ENCODE data around the gene UNKL.
"Not testable (repeated sequence)": the region's sequence is repeated elsewhere in the genome, so short reads cannot be mapped to it uniquely, and the experiment has no call there.

UNKL gene

GRCh38 chr16:1330260-1330914, 84.1 kb downstream of the UNKL start:
- Histone ChIP-seq H3K27me3 (ENCODE audit: insufficient read depth, insufficient read length) (peaks cover 36% of the 10 kb centered on the region), H3K4me3 (ENCODE audit: insufficient read length, low read depth) (no peak overlapping the region), H3K36me3 (ENCODE audit: insufficient read depth, insufficient read length, low read length) (peaks cover 5% of the 10 kb centered on the region), H3K4me1 (ENCODE audit: insufficient read depth, insufficient read length) (peaks cover 21% of the 10 kb centered on the region), H3K9me3 (ENCODE audit: insufficient read depth, low read length) (peaks cover 9% of the 10 kb centered on the region; the same call in 1 of the 2 replicates), H3K9ac (ENCODE audit: insufficient read length, low read depth) (no peak overlapping the region)
- DNase-seq (ENCODE audit: low read depth, low spot score): no peak
- TF ChIP-seq SUZ12 (IDR thresholded peaks at IDR 0.05; ENCODE audit: extremely low read depth, insufficient read depth, insufficient read length): no peak
- TF ChIP-seq ZNF274 (IDR thresholded peaks at IDR 0.05; ENCODE audit: low read depth, low read length): no peak
- no peak for TF ChIP-seq YY1 (IDR thresholded peaks at IDR 0.05; ENCODE audit: insufficient read depth, insufficient read length)

GRCh38 chr16:1328961-1329360, 85.5 kb downstream of the UNKL start:
- peaks cover 19% of the 10 kb centered on the region for H3K36me3 ChIP-seq (ENCODE audit: insufficient read depth, insufficient read length, low read length)
- H3K4me3 ChIP-seq (ENCODE audit: insufficient read length, low read depth); DNase-seq (ENCODE audit: low read depth, low spot score); H3K9me3 ChIP-seq (ENCODE audit: insufficient read depth, low read length); H3K9ac ChIP-seq (ENCODE audit: insufficient read length, low read depth): not testable (repeated sequence)
- H3K4me1 ChIP-seq (ENCODE audit: insufficient read depth, insufficient read length): peaks cover 17% of the 10 kb centered on the region
- peaks cover 21% of the 10 kb centered on the region for H3K27me3 ChIP-seq (ENCODE audit: insufficient read depth, insufficient read length)

- Histone ChIP-seq H3K36me3 (ENCODE audit: insufficient read depth, insufficient read length, low read length) (peaks cover 28% of the 10 kb centered on the region), H3K27me3 (ENCODE audit: insufficient read depth, insufficient read length) (peaks cover 14% of the 10 kb centered on the region), H3K4me1 (ENCODE audit: insufficient read depth, insufficient read length) (peaks cover 19% of the 10 kb centered on the region)
- H3K9me3 ChIP-seq (ENCODE audit: insufficient read depth, low read length); H3K4me3 ChIP-seq (ENCODE audit: insufficient read length, low read depth); H3K9ac ChIP-seq (ENCODE audit: insufficient read length, low read depth); DNase-seq (ENCODE audit: low read depth, low spot score): not testable (repeated sequence)
Observed at GRCh38 chr16:1328136-1328535, 86.4 kb downstream of the UNKL start.

- no peak for DNase-seq (ENCODE audit: low read depth, low spot score)
- no peak for TF ChIP-seq YY1 (IDR thresholded peaks at IDR 0.05; ENCODE audit: insufficient read depth, insufficient read length)
- no peak for TF ChIP-seq SUZ12 (IDR thresholded peaks at IDR 0.05; ENCODE audit: extremely low read depth, insufficient read depth, insufficient read length)
- TF ChIP-seq ZNF274 (IDR thresholded peaks at IDR 0.05; ENCODE audit: low read depth, low read length): no peak
Observed at GRCh38 chr16:1327619-1327947, 86.9 kb downstream of the UNKL start.

GRCh38 chr16:1326946-1327618, 87.4 kb downstream of the UNKL start:
- Histone ChIP-seq H3K9me3 (ENCODE audit: insufficient read depth, low read length) (peaks cover 9% of the 10 kb centered on the region; the same call in 1 of the 2 replicates), H3K9ac (ENCODE audit: insufficient read length, low read depth) (no peak overlapping the region), H3K4me1 (ENCODE audit: insufficient read depth, insufficient read length) (peaks cover 13% of the 10 kb centered on the region), H3K4me3 (ENCODE audit: insufficient read length, low read depth) (no peak overlapping the region), H3K36me3 (ENCODE audit: insufficient read depth, insufficient read length, low read length) (peaks cover 32% of the 10 kb centered on the region), H3K27me3 (ENCODE audit: insufficient read depth, insufficient read length) (peaks cover 4% of the 10 kb centered on the region)
- DNase-seq (ENCODE audit: low read depth, low spot score): no peak
- TF ChIP-seq SUZ12 (IDR thresholded peaks at IDR 0.05; ENCODE audit: extremely low read depth, insufficient read depth, insufficient read length): no peak
- no peak for TF ChIP-seq ZNF274 (IDR thresholded peaks at IDR 0.05; ENCODE audit: low read depth, low read length)
- no peak for TF ChIP-seq YY1 (IDR thresholded peaks at IDR 0.05; ENCODE audit: insufficient read depth, insufficient read length)

More at GRCh38 chr16:1327619-1327947, 86.9 kb downstream of the UNKL start:
- Histone ChIP-seq H3K27me3 (ENCODE audit: insufficient read depth, insufficient read length) (peaks cover 9% of the 10 kb centered on the region), H3K9me3 (ENCODE audit: insufficient read depth, low read length) (peaks cover 9% of the 10 kb centered on the region; the same call in 1 of the 2 replicates), H3K4me3 (ENCODE audit: insufficient read length, low read depth) (no peak overlapping the region), H3K36me3 (ENCODE audit: insufficient read depth, insufficient read length, low read length) (peaks cover 31% of the 10 kb centered on the region), H3K9ac (ENCODE audit: insufficient read length, low read depth) (no peak overlapping the region), H3K4me1 (ENCODE audit: insufficient read depth, insufficient read length) (peaks cover 17% of the 10 kb centered on the region)

GRCh38 chr16:1326391-1326790, 88.1 kb downstream of the UNKL start:
- Histone ChIP-seq H3K9me3 (ENCODE audit: insufficient read depth, low read length) (peaks cover 9% of the 10 kb centered on the region; the same call in 1 of the 2 replicates), H3K4me1 (ENCODE audit: insufficient read depth, insufficient read length) (peaks cover 9% of the 10 kb centered on the region), H3K9ac (ENCODE audit: insufficient read length, low read depth) (no peak overlapping the region), H3K36me3 (ENCODE audit: insufficient read depth, insufficient read length, low read length) (peaks cover 39% of the 10 kb centered on the region), H3K27me3 (ENCODE audit: insufficient read depth, insufficient read length) (no peaks in the 10 kb centered on the region), H3K4me3 (ENCODE audit: insufficient read length, low read depth) (no peak overlapping the region)
- TF ChIP-seq SUZ12 (IDR thresholded peaks at IDR 0.05; ENCODE audit: extremely low read depth, insufficient read depth, insufficient read length): no peak
- TF ChIP-seq YY1 (IDR thresholded peaks at IDR 0.05; ENCODE audit: insufficient read depth, insufficient read length): no peak
- no peak for TF ChIP-seq ZNF274 (IDR thresholded peaks at IDR 0.05; ENCODE audit: low read depth, low read length)
- no peak for DNase-seq (ENCODE audit: low read depth, low spot score)

DNA sequence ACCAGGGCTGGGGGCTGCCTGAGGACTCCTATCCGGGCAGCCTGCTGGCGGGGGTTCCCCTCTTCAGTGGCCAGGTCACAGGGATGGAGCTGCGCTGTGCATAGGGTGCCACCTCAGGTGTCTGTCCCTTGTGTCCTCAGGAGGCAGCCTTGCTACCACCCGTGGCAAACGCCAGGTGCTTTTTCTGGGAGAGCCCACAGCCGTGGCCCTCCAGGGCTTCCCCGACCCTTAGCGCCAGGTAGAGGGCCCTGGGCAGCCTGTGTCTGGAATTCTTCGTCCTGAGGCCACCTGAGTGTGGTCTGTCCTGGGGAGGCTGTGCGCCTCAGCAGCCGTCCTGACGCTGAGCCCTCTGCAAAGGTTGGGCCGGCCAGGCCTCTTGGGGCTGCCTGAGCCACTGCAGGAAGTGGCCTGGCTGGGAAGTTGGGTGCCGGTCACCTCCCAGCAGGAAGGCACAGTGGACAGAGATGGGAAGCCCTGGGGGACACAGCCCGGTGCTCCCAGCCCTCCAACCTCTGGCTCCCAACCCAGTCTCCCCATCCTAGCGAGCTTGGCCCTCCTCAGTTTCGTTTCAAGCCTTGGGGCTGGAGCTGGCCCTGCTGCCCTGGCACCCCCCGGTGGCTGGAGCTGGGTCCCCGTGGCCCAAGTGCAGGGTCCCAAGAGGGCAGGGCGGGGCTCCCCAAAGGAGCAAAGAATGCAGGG, 88.7 kb downstream of the UNKL start:
- H3K9me3 ChIP-seq (ENCODE audit: insufficient read depth, low read length): peaks cover 9% of the 10 kb centered on the region; the same call in 1 of the 2 replicates
- H3K36me3 ChIP-seq (ENCODE audit: insufficient read depth, insufficient read length, low read length): peaks cover 45% of the 10 kb centered on the region
- no peak overlapping the region for H3K9ac ChIP-seq (ENCODE audit: insufficient read length, low read depth)
- no peak for DNase-seq (ENCODE audit: low read depth, low spot score)
- no peak overlapping the region for H3K4me3 ChIP-seq (ENCODE audit: insufficient read length, low read depth)
- TF ChIP-seq ZNF274 (IDR thresholded peaks at IDR 0.05; ENCODE audit: low read depth, low read length) (no peak), SUZ12 (IDR thresholded peaks at IDR 0.05; ENCODE audit: extremely low read depth, insufficient read depth, insufficient read length) (no peak), YY1 (IDR thresholded peaks at IDR 0.05; ENCODE audit: insufficient read depth, insufficient read length) (no peak)
- peaks cover 8% of the 10 kb centered on the region for H3K4me1 ChIP-seq (ENCODE audit: insufficient read depth, insufficient read length)
- no peaks in the 10 kb centered on the region for H3K27me3 ChIP-seq (ENCODE audit: insufficient read depth, insufficient read length)
